A673 (cell line): Measurements from ENCODE around the gene REC114. TPM values are rescaled to one million over a fixed set of nuclear protein-coding genes. Genes with fewer than 3 reads are reported as not detected.

Experiments
- BruUV-seq: library from RNA; stranded (reverse); fragments of 400-500 nt; replicated peaks from 2 replicates; lab custom pipeline; 2021; lab: Mats Ljungman, UMichigan
- CTCF ChIA-PET: fragments of 300-600 bp; sonication (Branson Sonifier 250); formaldehyde crosslinking; loops from one replicate; lab custom pipeline; 2022; ENCODE audit warnings: antibody characterized with exemption; lab: Charles Lee
- POLR2A ChIA-PET: fragments of 300-600 bp; sonication (Branson Sonifier 250); formaldehyde crosslinking; loops from one replicate; lab custom pipeline; 2022; ENCODE audit warnings: antibody characterized with exemption; ENCODE audit not compliant: low non-redundant PET; lab: Charles Lee
- DNase-seq: peaks from one replicate; pipeline ENCODE4 v3.0.0-alpha.2; 2015; ENCODE audit warnings: low spot score
- H3K27ac ChIP-seq: fragments of 200-600 bp; sonication (generic); 2 replicates; pipeline ENCODE4 v1.5.1; 2016; ENCODE audit warnings: mixed run types, low read depth, mild to moderate bottlenecking, mixed read lengths, antibody characterized with exemption, low read length; ENCODE audit not compliant: poor library complexity, severe bottlenecking
- H3K27me3 ChIP-seq: fragments of 200-600 bp; sonication (generic); replicated peaks from 2 replicates; pipeline ENCODE4 v1.6.1; 2017; ENCODE audit warnings: mixed run types, low read depth, mild to moderate bottlenecking, mixed read lengths, antibody characterized with exemption, low read length; ENCODE audit not compliant: insufficient read depth, poor library complexity
- H3K36me3 ChIP-seq: fragments of 200-600 bp; sonication (generic); 2 replicates; pipeline ENCODE4 v1.6.1; 2016; ENCODE audit warnings: mixed run types, mild to moderate bottlenecking, mixed read lengths, antibody characterized with exemption, low read length; ENCODE audit not compliant: insufficient read depth, poor library complexity, severe bottlenecking
- H3K4me1 ChIP-seq: fragments of 200-600 bp; sonication (generic); 2 replicates; pipeline ENCODE4 v1.6.1; 2017; ENCODE audit warnings: mixed run types, mild to moderate bottlenecking, mixed read lengths, antibody characterized with exemption, low read length; ENCODE audit not compliant: insufficient read depth, poor library complexity, severe bottlenecking
- H3K4me3 ChIP-seq: fragments of 200-600 bp; sonication (generic); 2 replicates; pipeline ENCODE4 v1.5.1; 2016; ENCODE audit warnings: low read depth, mixed run types, mild to moderate bottlenecking, mixed read lengths, low read length; ENCODE audit not compliant: poor library complexity, severe bottlenecking
- H3K9me3 ChIP-seq: fragments of 200-600 bp; sonication (generic); 2 replicates; pipeline ENCODE4 v1.6.1; 2016; ENCODE audit warnings: mixed run types, low read depth, mild to moderate bottlenecking, mixed read lengths, antibody characterized with exemption, low read length; ENCODE audit not compliant: poor library complexity, severe bottlenecking
- EZH2 ChIP-seq: fragments of 200-600 bp; sonication (generic); IDR thresholded peaks from 2 replicates; pipeline ENCODE4 v1.6.1; 2017; ENCODE audit warnings: borderline replicate concordance, low read depth, mild to moderate bottlenecking, mixed read lengths, antibody characterized with exemption, low read length; ENCODE audit not compliant: poor library complexity, severe bottlenecking
- intact Hi-C: fragments of 100-400 bp; cut with micrococcal nuclease; formaldehyde crosslinking; loops from one replicate; pipeline ENCODE4 v1.10.0; 2022; ENCODE audit not compliant: unreplicated experiment
- total RNA-seq: library from RNA; stranded (reverse); gene quantifications from 2 replicates; pipeline ENCODE4 v1.2.3, GENCODE V29; 2021
- TF ChIP-seq, protein P1 (sequence below): fragments of 300-800, 200-600 bp; sonication (generic); conservative IDR thresholded peaks from 2 replicates; pipeline ENCODE4 v1.5.1; 2017; ENCODE audit warnings: low read depth, mild to moderate bottlenecking, antibody characterized with exemption, low read length, moderate library complexity, mixed read lengths

The REC114 gene
- total RNA-seq, 1 experiment from 2014 or later: not detected

- H3K4me3 ChIP-seq: no peak overlapping the region
- no peaks in the 10 kb centered on the region for H3K27me3 ChIP-seq
- ChIA-PET POLR2A (interaction anchor here (0.6 kb wide), 1 partner anchor 687 kb away, joined by 9 read pairs; no protein-coding TSS in a partner anchor), CTCF (no interaction called here)
- peaks cover 20% of the 10 kb centered on the region for H3K4me1 ChIP-seq
- no peak for DNase-seq
- H3K9me3 ChIP-seq: no peaks in the 10 kb centered on the region
- H3K27ac ChIP-seq: no peak overlapping the region
- peaks cover 41% of the 10 kb centered on the region for H3K36me3 ChIP-seq
- TF ChIP-seq, protein P1, sequence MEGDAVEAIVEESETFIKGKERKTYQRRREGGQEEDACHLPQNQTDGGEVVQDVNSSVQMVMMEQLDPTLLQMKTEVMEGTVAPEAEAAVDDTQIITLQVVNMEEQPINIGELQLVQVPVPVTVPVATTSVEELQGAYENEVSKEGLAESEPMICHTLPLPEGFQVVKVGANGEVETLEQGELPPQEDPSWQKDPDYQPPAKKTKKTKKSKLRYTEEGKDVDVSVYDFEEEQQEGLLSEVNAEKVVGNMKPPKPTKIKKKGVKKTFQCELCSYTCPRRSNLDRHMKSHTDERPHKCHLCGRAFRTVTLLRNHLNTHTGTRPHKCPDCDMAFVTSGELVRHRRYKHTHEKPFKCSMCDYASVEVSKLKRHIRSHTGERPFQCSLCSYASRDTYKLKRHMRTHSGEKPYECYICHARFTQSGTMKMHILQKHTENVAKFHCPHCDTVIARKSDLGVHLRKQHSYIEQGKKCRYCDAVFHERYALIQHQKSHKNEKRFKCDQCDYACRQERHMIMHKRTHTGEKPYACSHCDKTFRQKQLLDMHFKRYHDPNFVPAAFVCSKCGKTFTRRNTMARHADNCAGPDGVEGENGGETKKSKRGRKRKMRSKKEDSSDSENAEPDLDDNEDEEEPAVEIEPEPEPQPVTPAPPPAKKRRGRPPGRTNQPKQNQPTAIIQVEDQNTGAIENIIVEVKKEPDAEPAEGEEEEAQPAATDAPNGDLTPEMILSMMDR: no peak
- no peak for TF ChIP-seq EZH2
- BruUV-seq: no TSS peak
- intact Hi-C loops: no loop called here
These were observed 128.4 kb downstream of the REC114 start for GRCh38 chr15:73571346-73571745.

DNA sequence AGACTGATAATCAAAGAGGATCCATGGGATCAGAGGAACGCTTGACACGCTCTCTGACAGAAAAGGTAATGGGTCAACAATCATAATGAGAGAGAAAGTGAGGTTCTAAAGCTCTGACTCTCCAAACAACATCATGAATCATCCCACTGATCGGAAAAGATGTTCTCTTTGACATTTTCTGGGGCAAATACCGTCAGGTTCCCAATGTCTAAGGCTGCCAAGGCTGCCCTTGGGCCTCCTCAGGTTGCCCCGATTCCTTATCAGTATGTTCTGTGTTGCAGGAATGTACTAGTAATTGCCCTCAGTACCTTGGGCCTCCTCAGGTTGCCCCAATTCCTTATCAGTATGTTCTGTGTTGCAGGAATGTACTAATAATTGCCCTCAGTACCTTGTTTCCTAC lies 129.3 kb downstream of the REC114 start:
- no peak overlapping the region for H3K27ac ChIP-seq
- peaks cover 20% of the 10 kb centered on the region for H3K4me1 ChIP-seq
- POLR2A ChIA-PET: no interaction called here
- H3K4me3 ChIP-seq: no peak overlapping the region
- no peak for TF ChIP-seq EZH2
- TF ChIP-seq, protein P1: no peak
- DNase-seq: no peak
- intact Hi-C loops: no loop called here
- no TSS peak for BruUV-seq
- peaks cover 41% of the 10 kb centered on the region for H3K36me3 ChIP-seq
- H3K9me3 ChIP-seq: no peaks in the 10 kb centered on the region
- CTCF ChIA-PET: no interaction called here
- no peaks in the 10 kb centered on the region for H3K27me3 ChIP-seq

DNA sequence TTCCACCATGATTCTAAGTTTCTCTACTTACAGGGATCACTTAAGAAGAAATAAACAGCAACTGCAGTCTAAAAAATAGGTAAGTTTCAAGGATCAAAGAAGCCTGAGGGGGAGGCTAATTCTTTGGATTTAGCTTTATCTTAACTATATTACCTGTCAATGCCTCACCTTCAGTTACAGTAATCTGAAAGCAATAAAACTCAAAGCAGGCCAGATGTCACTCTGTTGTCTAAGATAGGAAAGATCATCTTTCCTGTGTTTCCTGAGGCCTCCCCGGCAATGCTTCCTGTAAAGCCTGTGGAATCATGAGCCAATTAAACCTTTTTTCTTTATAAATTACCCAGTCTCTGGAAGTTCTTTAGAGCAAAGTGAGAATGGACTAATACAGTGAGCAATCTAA lies 130.1 kb downstream of the REC114 start:
- intact Hi-C loops: no loop called here
- Histone ChIP-seq H3K4me3 (no peak overlapping the region), H3K27me3 (no peaks in the 10 kb centered on the region), H3K9me3 (no peaks in the 10 kb centered on the region), H3K4me1 (peaks cover 20% of the 10 kb centered on the region), H3K36me3 (peaks cover 41% of the 10 kb centered on the region), H3K27ac (peak overlapping the region; percentile 48)
- ChIA-PET CTCF (no interaction called here), POLR2A (no interaction called here)
- no peak for TF ChIP-seq EZH2
- TF ChIP-seq, protein P1: no peak
- peak; percentile 28 for DNase-seq
- BruUV-seq: no TSS peak
